Measurements from ENCODE around the gene LETMD1.
A peak's percentile ranks its signal among the peaks of the same experiment; 100 is the strongest.
"Not testable (repeated sequence)": the region's sequence is repeated elsewhere in the genome, so short reads cannot be mapped to it uniquely, and the experiment has no call there.

Gene LETMD1

DNA sequence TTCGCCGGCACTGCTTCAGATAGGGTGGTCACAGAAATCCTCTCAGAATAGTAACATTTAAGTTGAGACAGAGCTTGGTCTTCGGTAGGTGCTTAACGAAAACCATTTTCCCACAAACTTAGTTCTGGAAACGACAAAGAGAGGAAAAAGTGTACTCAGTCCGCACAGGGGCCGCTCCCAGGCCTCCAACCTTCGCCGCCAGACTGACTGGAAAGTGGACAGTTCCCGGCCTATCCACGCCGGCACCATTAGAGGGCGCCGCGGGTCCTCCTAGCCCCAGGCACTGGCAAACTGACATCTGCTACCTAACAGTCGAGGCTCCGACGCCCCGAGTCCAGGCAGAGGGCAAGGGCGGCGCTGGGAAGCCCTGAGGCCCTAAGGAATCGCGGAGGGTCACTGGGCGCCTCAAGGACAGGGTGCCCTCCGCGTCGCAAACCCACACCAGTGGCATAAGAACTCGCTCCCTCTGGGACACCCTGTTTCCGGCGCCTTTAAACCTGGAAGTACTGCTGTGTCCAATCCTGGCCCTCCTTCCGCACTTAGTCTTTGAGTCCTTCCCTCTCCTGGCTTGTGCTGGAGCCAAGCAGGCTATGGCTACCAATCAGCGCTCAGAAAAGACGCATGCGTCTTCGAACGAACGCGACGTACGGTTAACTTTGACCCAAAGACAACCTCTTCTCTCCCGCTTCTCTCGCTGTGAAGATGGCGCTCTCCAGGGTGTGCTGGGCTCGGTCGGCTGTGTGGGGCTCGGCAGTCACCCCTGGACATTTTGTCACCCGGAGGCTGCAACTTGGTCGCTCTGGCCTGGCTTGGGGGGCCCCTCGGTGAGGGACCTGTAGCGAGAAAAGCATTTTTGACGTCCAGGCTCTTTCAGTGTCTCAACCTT, at the start of gene LETMD1:
LETMD1 (plus strand) TSS at position 673 of the 886 bp plus-strand sequence; CDS start at position 703, 30 bp downstream.
- peak; percentile 98 for DNase-seq (ENCODE audit: low read depth)

- DNase-seq (ENCODE audit: low read depth) = no peak
Observed at GRCh38 chr12:50999093-50999492, 49.0 kb upstream of the LETMD1 start.

DNA sequence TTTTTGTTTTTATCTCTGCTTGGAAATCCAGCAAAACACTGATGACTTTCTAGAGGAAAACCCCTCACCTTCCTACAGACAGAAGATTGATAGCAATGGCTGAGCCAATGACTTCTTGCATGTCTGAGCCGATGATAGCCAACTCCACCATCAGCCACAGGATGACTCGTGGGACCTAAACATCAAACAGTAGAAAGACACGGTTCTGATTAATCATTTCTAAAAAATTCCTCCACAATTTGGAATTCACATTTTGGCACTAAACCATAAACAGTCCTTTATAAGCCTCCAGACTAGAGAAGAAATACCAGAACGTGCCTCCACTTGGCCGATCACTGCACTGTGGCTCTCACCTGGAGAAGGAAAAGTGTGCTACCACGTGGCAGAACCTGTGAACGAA, 47.9 kb upstream of the LETMD1 start:
- DNase-seq (ENCODE audit: low read depth) = peak; percentile 33

- no peak for DNase-seq (ENCODE audit: low read depth)
Observed at GRCh38 chr12:51001799-51002198, 46.3 kb upstream of the LETMD1 start.

GRCh38 chr12:51004504-51004903, 43.6 kb upstream of the LETMD1 start:
- DNase-seq (ENCODE audit: low read depth) = no peak

DNA sequence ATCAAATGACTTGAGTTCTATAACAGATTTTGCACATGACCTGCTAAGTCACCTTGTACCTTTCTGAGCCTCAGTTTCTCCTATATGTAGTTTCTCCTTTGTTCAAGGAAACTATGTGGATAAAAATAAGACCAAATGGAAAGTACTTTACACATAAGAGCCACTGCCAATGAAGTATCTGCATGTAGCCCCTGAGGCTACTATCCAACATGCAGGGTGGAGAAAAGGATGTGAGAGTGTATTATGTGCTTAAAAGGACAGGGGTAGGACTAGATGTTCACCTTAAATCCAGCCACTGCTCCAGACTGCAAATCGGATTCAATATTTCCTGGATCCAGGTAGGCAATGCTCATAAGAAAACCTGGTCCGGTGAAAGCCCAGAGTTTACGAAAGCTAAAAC, 43.1 kb upstream of the LETMD1 start:
- no peak for DNase-seq (ENCODE audit: low read depth)

- no peak for DNase-seq (ENCODE audit: low read depth)
Observed at GRCh38 chr12:51005671-51006070, 42.5 kb upstream of the LETMD1 start.

GRCh38 chr12:51008329-51009055, 39.6 kb upstream of the LETMD1 start:
- DNase-seq (ENCODE audit: low read depth) = no peak

- DNase-seq (ENCODE audit: low read depth) = peak; percentile 78
Observed at GRCh38 chr12:51009056-51009440, 39.1 kb upstream of the LETMD1 start.

GRCh38 chr12:51011955-51012354, 36.2 kb upstream of the LETMD1 start:
- DNase-seq (ENCODE audit: low read depth) = peak; percentile 40

GRCh38 chr12:51012570-51013236, 35.4 kb upstream of the LETMD1 start:
- no peak for DNase-seq (ENCODE audit: low read depth)

GRCh38 chr12:51013441-51013840, 34.7 kb upstream of the LETMD1 start:
- no peak for DNase-seq (ENCODE audit: low read depth)

- DNase-seq (ENCODE audit: low read depth) = not testable (repeated sequence)
Observed at GRCh38 chr12:51014467-51014866, 33.7 kb upstream of the LETMD1 start.

DNA sequence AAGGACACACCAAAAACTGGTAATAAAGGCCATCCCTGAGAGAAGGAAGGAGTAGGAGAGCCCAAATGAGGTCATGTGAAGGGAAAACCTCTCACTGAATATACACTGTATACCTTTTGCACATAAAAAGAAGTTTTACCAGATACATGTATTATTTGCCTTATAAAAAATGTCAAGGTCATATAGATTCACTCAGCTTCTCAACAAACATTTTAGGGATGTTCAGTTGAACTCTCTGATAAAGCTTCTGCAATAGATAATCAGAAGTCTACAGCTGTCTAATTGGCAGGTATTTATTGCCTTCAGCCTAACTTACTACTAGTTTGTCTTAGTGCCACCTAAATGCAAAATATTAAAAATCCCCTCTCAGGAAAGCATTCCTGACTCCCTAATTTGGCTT, 30.7 kb upstream of the LETMD1 start:
- no peak for DNase-seq (ENCODE audit: low read depth)

- DNase-seq (ENCODE audit: low read depth) = no peak
Observed at GRCh38 chr12:51018956-51019355, 29.2 kb upstream of the LETMD1 start.

DNA sequence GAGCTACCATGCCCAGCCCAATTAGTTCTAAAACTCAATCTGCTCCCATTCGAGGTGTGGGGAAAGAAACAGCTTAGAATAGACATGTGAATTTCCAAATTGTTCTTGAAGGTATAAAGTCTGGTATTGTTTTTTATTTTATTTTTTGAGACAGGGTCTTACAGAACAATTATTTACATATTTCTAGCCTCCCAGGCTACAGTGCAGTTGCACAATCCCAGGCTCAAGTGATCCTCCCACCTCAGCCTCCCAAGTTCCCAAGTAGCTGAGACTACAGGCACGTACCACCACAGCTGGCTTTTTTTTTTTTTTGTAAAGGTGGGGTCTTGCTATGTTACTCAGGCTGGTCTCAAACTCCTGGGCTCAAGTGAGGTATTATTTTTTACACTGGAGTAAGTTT, 28.2 kb upstream of the LETMD1 start:
- DNase-seq (ENCODE audit: low read depth) = no peak

DNA sequence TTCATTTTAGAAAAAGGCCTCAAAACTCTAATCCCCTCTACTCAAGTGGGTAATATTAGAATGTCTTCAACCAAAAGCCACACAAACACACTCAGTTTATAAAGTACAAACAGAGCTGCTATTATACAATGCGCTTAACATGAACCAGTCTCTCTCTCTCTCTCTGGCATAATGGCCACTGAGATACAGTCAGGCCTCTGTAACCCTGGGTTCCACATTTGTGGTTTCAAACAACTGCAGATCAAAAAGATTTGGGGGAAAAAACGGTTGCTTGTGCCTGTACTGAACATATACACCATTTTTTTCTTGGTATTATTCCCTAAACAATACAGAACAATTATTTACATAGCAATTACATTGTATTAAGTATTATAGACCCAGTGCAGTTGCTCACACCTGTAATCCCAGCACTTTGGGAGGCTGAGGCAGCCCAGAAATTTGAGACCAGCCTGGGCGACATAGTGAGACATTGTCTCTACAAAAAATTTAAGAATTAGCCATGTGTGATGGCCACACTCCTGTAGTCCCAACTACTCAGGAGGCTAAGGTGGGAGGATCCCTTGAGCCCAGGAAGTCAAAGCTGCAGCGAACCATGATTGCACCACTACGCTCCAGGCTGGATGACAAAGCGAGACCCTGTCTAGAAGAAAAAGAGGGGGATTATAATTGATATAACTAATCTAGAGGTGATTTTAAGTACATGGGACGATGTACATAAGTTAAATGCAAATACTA, 27.5 kb upstream of the LETMD1 start:
- no peak for DNase-seq (ENCODE audit: low read depth)

DNA sequence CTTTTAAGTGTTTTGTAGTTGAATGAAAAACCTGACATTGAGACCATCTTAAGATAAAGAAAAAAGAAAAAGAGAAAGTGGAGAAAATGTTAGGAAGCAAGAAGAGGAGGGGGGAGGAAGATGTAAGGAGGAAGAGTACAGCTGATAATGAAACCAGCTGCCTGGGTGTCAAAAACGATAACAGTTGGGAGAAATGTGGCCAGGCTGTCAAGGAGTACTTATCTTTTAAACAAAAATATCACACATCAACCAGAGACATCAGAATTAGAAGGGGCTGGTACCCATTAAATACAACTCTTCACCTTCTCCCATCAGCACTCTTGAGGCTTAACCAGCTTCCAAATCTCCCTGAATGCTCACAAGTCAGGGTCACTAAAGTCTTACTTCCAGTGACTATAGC, 26.4 kb upstream of the LETMD1 start:
- DNase-seq (ENCODE audit: low read depth) = no peak

DNA sequence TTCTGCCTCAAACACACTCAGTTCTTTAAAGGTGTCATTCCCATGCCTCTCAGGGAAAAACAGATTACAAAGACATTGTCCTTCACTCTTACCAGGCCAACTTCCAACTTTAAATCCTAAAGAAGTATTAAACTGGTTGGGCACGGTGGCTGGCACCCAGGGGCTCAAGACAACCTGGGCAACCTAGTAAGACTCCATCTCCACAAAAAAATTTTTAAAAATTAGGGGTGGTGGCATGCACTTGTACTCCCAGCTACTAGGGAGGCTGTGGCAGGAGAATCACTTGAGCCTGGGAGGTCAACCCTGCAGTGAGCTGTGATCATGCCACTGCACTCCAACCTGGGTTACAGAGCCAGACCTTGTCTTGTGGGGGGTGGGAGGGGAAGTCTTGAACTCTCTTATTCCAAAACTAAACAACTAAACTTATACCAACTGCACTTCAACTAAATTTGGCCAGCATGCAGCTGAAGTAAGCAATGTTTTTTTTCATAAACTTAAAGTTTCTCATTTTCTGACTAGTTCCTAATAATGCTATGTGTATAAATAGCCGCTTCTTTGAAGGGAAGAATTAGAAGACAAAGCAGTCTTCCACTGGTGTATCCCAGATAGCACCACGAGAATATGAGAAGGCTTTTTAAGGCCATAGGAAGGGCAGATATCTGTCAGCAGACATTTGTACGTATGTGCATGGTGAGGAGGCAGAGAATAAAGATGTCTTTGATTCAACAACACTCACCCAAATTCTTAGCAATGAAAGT, 24.3 kb upstream of the LETMD1 start:
- peak; percentile 27 for DNase-seq (ENCODE audit: low read depth)

- peak; percentile 27 for DNase-seq (ENCODE audit: low read depth)
Observed at GRCh38 chr12:51025338-51025835, 22.7 kb upstream of the LETMD1 start.

All from amniotic epithelial cell (primary cell).